HEK293 (cell line): Measurements from ENCODE around the gene TTLL5.

Experiments
- CTCF ChIP-seq: fragments of 450-650 bp; formaldehyde crosslinking; IDR thresholded peaks from 2 replicates; pipeline ENCODE4 v1.5.1; 2016; ENCODE audit warnings: missing biosample characterization, missing genetic modification characterization
- KLF16 ChIP-seq: fragments of 450-650 bp; formaldehyde crosslinking; IDR thresholded peaks from 2 replicates; pipeline ENCODE4 v1.5.1; 2017; ENCODE audit warnings: missing biosample characterization, missing genetic modification characterization
- SP7 ChIP-seq: fragments of 450-650 bp; formaldehyde crosslinking; IDR thresholded peaks from 2 replicates; pipeline ENCODE4 v1.5.1; 2016; ENCODE audit warnings: missing biosample characterization, missing genetic modification characterization
- ZFP41 ChIP-seq: fragments of 450-650 bp; formaldehyde crosslinking; IDR thresholded peaks from 2 replicates; pipeline ENCODE4 v1.5.1; 2016; ENCODE audit warnings: missing biosample characterization, missing genetic modification characterization, borderline replicate concordance
- ZNF184 ChIP-seq: fragments of 450-650 bp; IDR thresholded peaks from 2 replicates; pipeline ENCODE4 v1.5.1; 2018; ENCODE audit warnings: missing biosample characterization, mild to moderate bottlenecking, missing genetic modification characterization
- ZNF274 ChIP-seq, 2 experiments: fragments of 200-500 bp in 1 of 2; fragments of 450-650 bp in 1 of 2; sonication (Bioruptor generic) in 1 of 2; formaldehyde crosslinking in 1 of 2; IDR thresholded peaks; 2 replicates each; pipeline versions ENCODE4 v1.5.1 to v1.6.1; 2014 to 2016; ENCODE audit warnings: borderline replicate concordance in 1 of 2, inconsistent platforms in 1 of 2, low read length in 1 of 2, missing biosample characterization in 1 of 2, missing genetic modification characterization in 1 of 2
- ZNF280D ChIP-seq: fragments of 450-650 bp; formaldehyde crosslinking; IDR thresholded peaks from 2 replicates; pipeline ENCODE4 v1.5.1; 2016; ENCODE audit warnings: missing biosample characterization, missing genetic modification characterization
- ZNF48 ChIP-seq: fragments of 450-650 bp; formaldehyde crosslinking; IDR thresholded peaks from 2 replicates; pipeline ENCODE4 v1.5.1; 2016; ENCODE audit warnings: missing biosample characterization, missing genetic modification characterization
- ZNF501 ChIP-seq: fragments of 450-650 bp; formaldehyde crosslinking; IDR thresholded peaks from 2 replicates; pipeline ENCODE4 v1.5.1; 2016; ENCODE audit warnings: missing biosample characterization, missing genetic modification characterization
- ZNF704 ChIP-seq: fragments of 450-650 bp; formaldehyde crosslinking; IDR thresholded peaks from 2 replicates; pipeline ENCODE4 v1.5.1; 2016; ENCODE audit warnings: missing biosample characterization, missing genetic modification characterization
- ZNF785 ChIP-seq: fragments of 450-650 bp; formaldehyde crosslinking; IDR thresholded peaks from 2 replicates; pipeline ENCODE4 v1.5.1; 2016; ENCODE audit warnings: missing biosample characterization, missing genetic modification characterization

GRCh38 chr14:75934998-75935628 is 274.1 kb downstream of the TTLL5 start:
- TF ChIP-seq ZNF785 (no peak), CTCF (no peak), ZFP41 (no peak), ZNF274 (IDR thresholded peaks at IDR 0.05; ENCODE audit: low read length) (no peak), ZNF274 (tag by site-specific recombination; IDR thresholded peaks at IDR 0.05; ENCODE audit: borderline replicate concordance) (no peak), ZNF501 (tag by site-specific recombination) (no peak), SP7 (tag by site-specific recombination) (no peak), ZNF184 (tag by site-specific recombination) (no peak), ZNF48 (no peak), KLF16 (tag by site-specific recombination) (no peak), ZNF280D (tag by site-specific recombination) (no peak), ZNF704 (no peak)
